ENCODE data around the gene GSTO1.
A peak's percentile ranks its signal among the peaks of the same experiment; 100 is the strongest.

Gene GSTO1

GRCh38 chr10:104259999-104260774 lies 5.5 kb downstream of the GSTO1 start:
- H3K4me1 ChIP-seq (ENCODE audit: control insufficient read depth, insufficient read depth, low read length, poor library complexity, severe bottlenecking): peaks cover 50% of the 10 kb centered on the region
- 73 to 77% methylated on average over 4 to 5 of the region's 6 CpGs for WGBS, 2 experiments (ENCODE audit: insufficient coverage in 2 of 2)
- peaks cover 70% of the 10 kb centered on the region for H3K36me3 ChIP-seq (ENCODE audit: control insufficient read depth, insufficient read depth, low read length)
- no peak overlapping the region for H3K4me3 ChIP-seq (ENCODE audit: extremely low read depth, insufficient read depth, low read length, poor library complexity, severe bottlenecking)
- H3K27ac ChIP-seq (ENCODE audit: low read depth, low read length, severe bottlenecking): peak overlapping the region; percentile 72
- H3K9me3 ChIP-seq (ENCODE audit: control insufficient read depth, low read length): no peaks in the 10 kb centered on the region

GRCh38 chr10:104260775-104261115 lies 6.1 kb downstream of the GSTO1 start:
- Histone ChIP-seq H3K9me3 (ENCODE audit: control insufficient read depth, low read length) (no peaks in the 10 kb centered on the region), H3K4me1 (ENCODE audit: control insufficient read depth, insufficient read depth, low read length, poor library complexity, severe bottlenecking) (peaks cover 50% of the 10 kb centered on the region), H3K27ac (ENCODE audit: low read depth, low read length, severe bottlenecking) (peak overlapping the region; percentile 72), H3K36me3 (ENCODE audit: control insufficient read depth, insufficient read depth, low read length) (peaks cover 75% of the 10 kb centered on the region), H3K4me3 (ENCODE audit: extremely low read depth, insufficient read depth, low read length, poor library complexity, severe bottlenecking) (no peak overlapping the region)
- 38 to 60% methylated on average over 1 of the region's 3 CpGs for WGBS, 2 experiments (ENCODE audit: insufficient coverage in 2 of 2)

DNA sequence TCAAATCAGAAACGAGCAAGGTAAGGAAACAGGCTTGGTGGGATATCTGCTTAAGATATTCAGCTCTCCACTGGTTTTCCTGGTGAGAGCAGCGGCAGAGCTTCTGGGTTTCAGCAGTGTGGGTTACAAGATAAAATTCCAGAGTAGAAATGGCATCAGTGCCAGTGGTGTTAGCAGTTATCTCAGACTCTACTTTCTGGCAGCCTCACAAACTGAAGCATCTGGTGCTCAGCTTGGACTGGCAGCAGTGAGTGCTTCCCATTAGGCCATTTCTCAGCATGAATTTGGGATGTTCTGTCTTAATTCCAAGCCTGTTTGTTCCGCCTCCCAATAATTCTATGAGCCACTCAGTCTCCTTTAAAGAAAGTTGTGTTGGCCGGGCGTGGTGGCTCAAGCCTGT lies 7.4 kb downstream of the GSTO1 start:
- 92 to 94% methylated on average over 4 to 5 of the region's 5 CpGs for WGBS, 2 experiments (ENCODE audit: insufficient coverage in 2 of 2)
- Histone ChIP-seq H3K4me1 (ENCODE audit: control insufficient read depth, insufficient read depth, low read length, poor library complexity, severe bottlenecking) (peaks cover 46% of the 10 kb centered on the region), H3K9me3 (ENCODE audit: control insufficient read depth, low read length) (no peaks in the 10 kb centered on the region), H3K4me3 (ENCODE audit: extremely low read depth, insufficient read depth, low read length, poor library complexity, severe bottlenecking) (no peak overlapping the region), H3K36me3 (ENCODE audit: control insufficient read depth, insufficient read depth, low read length) (peaks cover 81% of the 10 kb centered on the region), H3K27ac (ENCODE audit: low read depth, low read length, severe bottlenecking) (peak overlapping the region; percentile 24)

DNA sequence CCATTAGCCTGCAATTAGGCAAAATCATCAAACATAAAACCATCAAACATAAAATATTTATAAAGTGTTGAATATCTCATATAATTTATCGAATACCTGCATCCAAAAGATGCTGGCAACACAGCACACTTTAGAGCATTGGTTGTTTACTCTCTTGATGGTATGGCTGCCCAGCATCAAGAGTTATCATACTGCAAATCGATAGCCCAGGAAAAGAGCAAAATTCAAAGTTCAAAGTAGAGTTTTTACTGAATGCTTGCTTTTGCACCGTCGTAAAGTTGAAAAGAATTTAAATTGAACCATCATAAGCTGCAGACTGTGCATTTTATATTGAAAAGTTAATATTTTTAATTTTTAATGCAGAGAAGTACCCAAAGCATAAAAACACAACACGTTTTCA lies 10.1 kb downstream of the GSTO1 start:
- Histone ChIP-seq H3K36me3 (ENCODE audit: control insufficient read depth, insufficient read depth, low read length) (peaks cover 83% of the 10 kb centered on the region), H3K4me1 (ENCODE audit: control insufficient read depth, insufficient read depth, low read length, poor library complexity, severe bottlenecking) (peaks cover 26% of the 10 kb centered on the region), H3K9me3 (ENCODE audit: control insufficient read depth, low read length) (no peaks in the 10 kb centered on the region), H3K27ac (ENCODE audit: low read depth, low read length, severe bottlenecking) (no peak overlapping the region), H3K4me3 (ENCODE audit: extremely low read depth, insufficient read depth, low read length, poor library complexity, severe bottlenecking) (no peak overlapping the region)
- WGBS, 2 experiments (ENCODE audit: insufficient coverage in 2 of 2): 100% methylated on average over 1 of the region's 5 CpGs; no CpG with 5 or more reads in 1 of the 2 experiments

GRCh38 chr10:104267721-104268404 lies 13.2 kb downstream of the GSTO1 start:
- Histone ChIP-seq H3K36me3 (ENCODE audit: control insufficient read depth, insufficient read depth, low read length) (peaks cover 63% of the 10 kb centered on the region), H3K27ac (ENCODE audit: low read depth, low read length, severe bottlenecking) (no peak overlapping the region), H3K4me1 (ENCODE audit: control insufficient read depth, insufficient read depth, low read length, poor library complexity, severe bottlenecking) (no peaks in the 10 kb centered on the region), H3K9me3 (ENCODE audit: control insufficient read depth, low read length) (no peaks in the 10 kb centered on the region), H3K4me3 (ENCODE audit: extremely low read depth, insufficient read depth, low read length, poor library complexity, severe bottlenecking) (peak overlapping the region; percentile 55)
- WGBS, 2 experiments (ENCODE audit: insufficient coverage in 2 of 2): 93 to 96% methylated on average over 5 to 9 of the region's 14 CpGs

DNA sequence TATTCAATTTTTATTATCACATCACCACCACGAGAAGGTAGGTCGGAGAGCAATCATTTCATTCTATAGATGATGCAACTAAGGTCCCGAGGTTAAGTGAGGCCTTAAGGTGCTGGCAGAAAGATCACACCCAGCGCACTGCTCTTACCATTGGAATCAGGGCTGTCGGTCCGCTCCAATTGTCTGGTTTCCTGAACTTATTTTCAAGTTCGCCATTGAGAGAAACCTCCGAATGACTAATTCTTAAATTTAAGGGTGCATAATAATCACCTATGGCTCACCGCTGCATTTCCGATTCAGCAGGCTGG lies 13.7 kb downstream of the GSTO1 start:
- peaks cover 58% of the 10 kb centered on the region for H3K36me3 ChIP-seq (ENCODE audit: control insufficient read depth, insufficient read depth, low read length)
- H3K4me3 ChIP-seq (ENCODE audit: extremely low read depth, insufficient read depth, low read length, poor library complexity, severe bottlenecking): peak overlapping the region; percentile 55
- no peaks in the 10 kb centered on the region for H3K9me3 ChIP-seq (ENCODE audit: control insufficient read depth, low read length)
- 47 to 63% methylated on average over 10 of the region's 10 CpGs for WGBS, 2 experiments (ENCODE audit: insufficient coverage in 2 of 2)
- no peaks in the 10 kb centered on the region for H3K4me1 ChIP-seq (ENCODE audit: control insufficient read depth, insufficient read depth, low read length, poor library complexity, severe bottlenecking)
- H3K27ac ChIP-seq (ENCODE audit: low read depth, low read length, severe bottlenecking): peak overlapping the region; percentile 67

DNA sequence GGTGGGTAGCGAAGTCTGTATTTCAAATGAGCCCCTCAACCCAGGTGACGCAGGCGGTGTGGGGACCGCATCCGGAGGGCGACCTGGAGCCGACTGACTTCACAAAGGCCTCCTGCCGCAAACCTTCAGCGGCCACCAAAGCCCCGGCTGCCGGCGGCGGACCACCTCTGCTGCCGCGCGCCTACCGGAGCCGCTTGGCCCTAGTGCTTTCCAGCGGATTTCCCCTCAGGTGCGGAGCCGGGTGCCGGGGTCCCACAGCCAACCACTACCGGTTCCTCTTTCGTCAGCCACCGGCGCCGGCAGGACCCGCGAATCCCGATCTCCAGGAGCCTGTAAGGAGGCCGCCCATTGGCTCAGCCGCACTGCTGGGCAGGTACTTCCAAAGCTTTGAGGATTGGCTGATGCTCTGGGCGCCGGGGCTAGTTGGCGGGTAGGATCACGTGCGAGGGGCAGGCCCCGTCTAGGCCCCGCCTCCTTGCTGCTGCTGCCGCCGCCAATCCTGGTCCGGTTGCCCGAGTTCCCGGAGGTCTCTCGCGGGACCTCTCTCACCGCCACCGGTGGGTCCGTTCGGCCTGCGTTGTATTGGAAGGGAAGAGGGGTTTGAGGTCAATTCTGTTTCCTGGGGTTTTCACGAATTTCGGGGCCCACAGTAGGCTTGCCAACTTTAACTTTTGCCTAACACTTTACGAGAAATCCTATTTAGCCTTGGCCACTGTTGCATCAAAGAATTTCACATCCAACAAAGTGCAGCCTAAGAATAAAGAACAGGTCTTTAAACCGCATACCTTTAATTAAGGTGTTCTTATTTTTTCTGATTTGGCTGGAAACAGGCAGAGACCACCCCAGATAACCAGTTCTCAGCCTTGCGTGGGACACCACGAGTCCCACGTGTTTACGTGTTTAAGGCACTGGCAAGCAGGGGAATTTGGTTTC lies 14.3 kb downstream of the GSTO1 start, which contains the start of gene GSTO2:
TSS of gene GSTO2 (plus strand) at position 472 of the 933 bp plus-strand sequence. CDS start 5,732 bp downstream, outside the sequence.
- Histone ChIP-seq H3K9me3 (ENCODE audit: control insufficient read depth, low read length) (no peaks in the 10 kb centered on the region), H3K36me3 (ENCODE audit: control insufficient read depth, insufficient read depth, low read length) (peaks cover 56% of the 10 kb centered on the region), H3K4me3 (ENCODE audit: extremely low read depth, insufficient read depth, low read length, poor library complexity, severe bottlenecking) (peak within 1 kb of the TSS; percentile 55), H3K4me1 (ENCODE audit: control insufficient read depth, insufficient read depth, low read length, poor library complexity, severe bottlenecking) (no peaks in the 10 kb centered on the region), H3K27ac (ENCODE audit: low read depth, low read length, severe bottlenecking) (peak within 1 kb of the TSS; percentile 67)
- 37 to 45% methylated on average over 39 to 49 of the region's 59 CpGs for WGBS, 2 experiments (ENCODE audit: insufficient coverage in 2 of 2)

DNA sequence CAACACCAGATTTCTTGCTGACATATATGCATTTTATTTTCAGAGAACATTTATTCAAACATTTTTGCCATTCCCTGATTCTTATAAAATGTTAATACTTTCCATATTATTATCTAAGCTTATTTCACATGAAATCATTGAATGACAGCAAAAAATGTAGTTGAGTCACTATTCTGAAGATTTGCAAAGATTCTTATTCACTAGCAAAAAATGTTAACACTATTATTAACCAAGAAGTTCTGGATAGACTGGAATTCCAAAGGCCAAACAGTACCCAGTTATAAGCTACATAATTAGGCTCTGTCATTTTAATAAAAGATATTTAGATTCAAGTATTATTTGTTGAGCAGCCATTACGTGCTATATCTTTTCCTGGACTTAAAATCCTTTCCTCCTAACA lies 18.6 kb downstream of the GSTO1 start:
- H3K4me3 ChIP-seq (ENCODE audit: extremely low read depth, insufficient read depth, low read length, poor library complexity, severe bottlenecking): no peak overlapping the region
- no peaks in the 10 kb centered on the region for H3K9me3 ChIP-seq (ENCODE audit: control insufficient read depth, low read length)
- no peak overlapping the region for H3K27ac ChIP-seq (ENCODE audit: low read depth, low read length, severe bottlenecking)
- peaks cover 16% of the 10 kb centered on the region for H3K36me3 ChIP-seq (ENCODE audit: control insufficient read depth, insufficient read depth, low read length)
- no peaks in the 10 kb centered on the region for H3K4me1 ChIP-seq (ENCODE audit: control insufficient read depth, insufficient read depth, low read length, poor library complexity, severe bottlenecking)
- 100% methylated on average over 1 of the region's 1 CpG; no CpG with 5 or more reads in 1 of the 2 experiments for WGBS, 2 experiments (ENCODE audit: insufficient coverage in 2 of 2)

DNA sequence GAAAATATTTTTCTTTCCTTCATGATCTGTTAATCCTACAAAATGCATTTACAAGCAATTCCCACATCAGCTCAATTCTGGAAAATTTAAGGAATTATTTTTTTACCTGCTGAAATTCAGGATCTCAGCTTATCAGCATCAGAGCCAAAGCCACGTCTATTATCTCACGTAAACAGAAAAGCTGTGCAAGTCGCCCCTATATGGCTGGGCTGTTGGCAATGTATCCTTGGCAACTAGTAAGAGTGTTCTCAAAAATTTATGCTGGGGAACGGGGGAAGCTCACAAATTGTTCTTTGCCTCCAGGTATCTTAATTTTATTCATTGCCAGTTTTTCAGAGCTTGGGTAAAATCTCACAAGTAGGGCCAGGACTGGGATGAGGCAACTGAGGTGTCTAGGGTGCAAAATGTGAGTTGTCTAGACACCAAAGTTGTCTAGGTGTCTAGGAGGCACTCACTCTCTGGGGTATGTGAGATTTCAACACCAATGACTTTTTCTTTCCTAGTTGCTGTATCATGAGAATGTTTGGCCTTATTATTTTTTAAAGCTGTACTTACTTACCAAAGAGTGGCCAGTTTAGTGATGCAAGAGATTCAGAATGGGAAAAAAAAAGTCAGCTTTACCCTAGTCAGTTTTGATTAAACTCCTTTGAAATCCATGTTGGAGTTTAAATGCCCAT lies 19.3 kb downstream of the GSTO1 start:
- Histone ChIP-seq H3K36me3 (ENCODE audit: control insufficient read depth, insufficient read depth, low read length) (peaks cover 9% of the 10 kb centered on the region), H3K27ac (ENCODE audit: low read depth, low read length, severe bottlenecking) (no peak overlapping the region), H3K4me1 (ENCODE audit: control insufficient read depth, insufficient read depth, low read length, poor library complexity, severe bottlenecking) (no peaks in the 10 kb centered on the region), H3K9me3 (ENCODE audit: control insufficient read depth, low read length) (no peaks in the 10 kb centered on the region), H3K4me3 (ENCODE audit: extremely low read depth, insufficient read depth, low read length, poor library complexity, severe bottlenecking) (no peak overlapping the region)
- WGBS, 2 experiments (ENCODE audit: insufficient coverage in 2 of 2): 84 to 97% methylated on average over 3 of the region's 4 CpGs
